Neural cell (in vitro differentiated cells): ENCODE results near the gene CROCC2.

Experiments
- EP300 ChIP-seq: fragments of 450-650 bp; conservative IDR thresholded peaks from 2 replicates; pipeline ENCODE4 v1.6.1; 2014; ENCODE audit warnings: antibody characterized with exemption, mild to moderate bottlenecking, moderate library complexity; ENCODE audit not compliant: poor library complexity, severe bottlenecking
- TAF1 ChIP-seq: IDR thresholded peaks from 2 replicates; pipeline ENCODE4 v1.6.1; 2012; ENCODE audit warnings: low read depth
- TF ChIP-seq, protein P1 (sequence below): fragments of 450-650 bp; IDR thresholded peaks from 2 replicates; pipeline ENCODE4 v1.5.1; 2014; ENCODE audit warnings: antibody characterized with exemption, mild to moderate bottlenecking, moderate library complexity; ENCODE audit not compliant: poor library complexity, severe bottlenecking

DNA sequence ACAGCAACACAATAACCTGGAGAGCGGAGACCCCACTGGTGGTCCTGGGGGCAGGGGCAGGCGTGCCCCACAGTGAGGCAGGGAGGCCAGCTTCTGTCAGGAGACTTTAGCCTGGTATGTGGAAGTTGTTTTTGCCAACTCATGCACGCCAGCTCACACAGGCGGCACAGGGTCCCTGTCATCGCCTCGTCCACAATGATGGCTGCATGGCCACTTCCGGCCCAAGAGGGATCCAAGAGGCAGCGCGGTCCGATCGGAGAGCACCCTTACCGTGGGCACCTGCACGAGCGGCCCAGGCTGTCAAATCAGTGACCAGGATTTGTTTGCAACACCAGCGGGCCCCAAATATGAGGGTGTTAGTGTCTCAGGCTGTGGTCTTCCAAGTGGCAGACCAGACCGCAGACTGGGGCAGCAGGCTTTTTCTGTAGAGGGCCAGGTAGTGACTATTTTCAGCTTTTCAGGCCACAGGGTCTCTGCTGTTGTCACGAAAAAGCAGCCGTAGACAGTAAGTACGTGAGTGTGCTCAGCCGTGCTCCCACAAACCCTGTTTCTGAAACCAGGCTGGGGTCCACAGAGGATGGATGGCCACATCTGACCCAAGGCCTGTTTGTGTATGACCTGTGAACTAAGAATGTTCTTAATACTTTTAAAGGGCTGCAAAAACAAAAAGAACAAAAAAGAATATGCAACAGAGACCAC lies 113.5 kb downstream of the CROCC2 start:
- TF ChIP-seq EP300 (no peak), TAF1 (no peak)
- TF ChIP-seq, protein P1, sequence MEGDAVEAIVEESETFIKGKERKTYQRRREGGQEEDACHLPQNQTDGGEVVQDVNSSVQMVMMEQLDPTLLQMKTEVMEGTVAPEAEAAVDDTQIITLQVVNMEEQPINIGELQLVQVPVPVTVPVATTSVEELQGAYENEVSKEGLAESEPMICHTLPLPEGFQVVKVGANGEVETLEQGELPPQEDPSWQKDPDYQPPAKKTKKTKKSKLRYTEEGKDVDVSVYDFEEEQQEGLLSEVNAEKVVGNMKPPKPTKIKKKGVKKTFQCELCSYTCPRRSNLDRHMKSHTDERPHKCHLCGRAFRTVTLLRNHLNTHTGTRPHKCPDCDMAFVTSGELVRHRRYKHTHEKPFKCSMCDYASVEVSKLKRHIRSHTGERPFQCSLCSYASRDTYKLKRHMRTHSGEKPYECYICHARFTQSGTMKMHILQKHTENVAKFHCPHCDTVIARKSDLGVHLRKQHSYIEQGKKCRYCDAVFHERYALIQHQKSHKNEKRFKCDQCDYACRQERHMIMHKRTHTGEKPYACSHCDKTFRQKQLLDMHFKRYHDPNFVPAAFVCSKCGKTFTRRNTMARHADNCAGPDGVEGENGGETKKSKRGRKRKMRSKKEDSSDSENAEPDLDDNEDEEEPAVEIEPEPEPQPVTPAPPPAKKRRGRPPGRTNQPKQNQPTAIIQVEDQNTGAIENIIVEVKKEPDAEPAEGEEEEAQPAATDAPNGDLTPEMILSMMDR, result no peak
